GM12878 (cell line): Measurements from ENCODE around the gene TASOR2. TPM values are rescaled to one million over a fixed set of nuclear protein-coding genes. Genes with fewer than 3 reads are reported as not detected.

Experiments
- ATAC-seq: fragments of 200-7000 bp; cut with Tn5 transposase; 3 replicates; pipeline ENCODE4 v1.9.1; 2020; ENCODE audit warnings: mild to moderate bottlenecking, moderate library complexity
- BruUV-seq: library from RNA; stranded (reverse); fragments of 400-500 nt; replicated peaks from 2 replicates; lab custom pipeline; 2021; lab: Mats Ljungman, UMichigan
- CTCF ChIA-PET: fragments of 300-600 bp; sonication (Branson Sonifier 250); formaldehyde crosslinking; extraction: SDS; loops from one replicate; lab custom pipeline; 2021; ENCODE audit warnings: inconsistent platforms; lab: Yijun Ruan, JAX
- POLR2A ChIA-PET: fragments of 350-600 bp; formaldehyde crosslinking; extraction: SDS; loops from one replicate; lab custom pipeline; 2021; ENCODE audit warnings: inconsistent platforms; lab: Charles Lee
- RAD21 ChIA-PET: fragments of 300-600 bp; sonication (Branson Sonifier 250); formaldehyde crosslinking; loops from one replicate; lab custom pipeline; 2023; ENCODE audit warnings: antibody characterized with exemption; ENCODE audit not compliant: unreplicated experiment; lab: Charles Lee
- SMC1A ChIA-PET: fragments of 300-600 bp; sonication (Branson Sonifier 250); formaldehyde crosslinking; loops from one replicate; lab custom pipeline; 2023; ENCODE audit not compliant: unreplicated experiment, uncharacterized antibody; lab: Charles Lee
- DNase-seq: peaks from one replicate; pipeline ENCODE4 v3.0.0-alpha.2; 2011; ENCODE audit warnings: low read depth, low spot score
- FAIRE-seq: peaks from 3 replicates; lab custom pipeline; 2011; peaks lifted over from hg19 to GRCh38; lab: Jason Lieb, UNC
- H2AFZ ChIP-seq: 2 replicates; pipeline ENCODE4 v1.6.0; 2011; ENCODE audit warnings: low read depth, low read length, control low read depth; ENCODE audit not compliant: control insufficient read depth
- H3K27ac ChIP-seq: 2 replicates; pipeline ENCODE4 v1.5.1; 2011; ENCODE audit warnings: control low read depth; ENCODE audit not compliant: control insufficient read depth, insufficient read depth
- H3K27me3 ChIP-seq, 2 experiments: replicated peaks in 1 of 2; 2 replicates each; pipeline versions ENCODE4 v1.6.0 to v1.6.1; 2011; ENCODE audit warnings: low read length in 1 of 2; ENCODE audit not compliant: control insufficient read depth in 2 of 2, insufficient read depth in 2 of 2
- H3K36me3 ChIP-seq, 2 experiments: 2 replicates each; pipeline ENCODE4 v1.5.1; 2011; ENCODE audit warnings: low read length in 1 of 2; ENCODE audit not compliant: control insufficient read depth in 2 of 2, insufficient read depth in 2 of 2
- H3K4me1 ChIP-seq: 2 replicates; pipeline ENCODE4 v1.6.1; 2011; ENCODE audit warnings: mild to moderate bottlenecking, low read length, moderate library complexity, mixed read lengths; ENCODE audit not compliant: control insufficient read depth, insufficient read depth
- H3K4me2 ChIP-seq: 2 replicates; pipeline ENCODE4 v1.6.0; 2011; ENCODE audit warnings: control low read depth; ENCODE audit not compliant: control insufficient read depth, insufficient read depth
- H3K4me3 ChIP-seq: fragments of 200-600 bp; sonication (generic); 2 replicates; pipeline ENCODE4 v1.5.1; 2016
- H3K79me2 ChIP-seq: 2 replicates; pipeline ENCODE4 v1.6.0; 2011; ENCODE audit warnings: low read length; ENCODE audit not compliant: control insufficient read depth, insufficient read depth
- H3K9ac ChIP-seq: 2 replicates; pipeline ENCODE4 v1.8.0; 2011; ENCODE audit warnings: low read length, control low read depth, mixed read lengths; ENCODE audit not compliant: control insufficient read depth, insufficient read depth
- H3K9me3 ChIP-seq: replicated peaks from 3 replicates; pipeline ENCODE4 v1.5.1; 2011; ENCODE audit warnings: mild to moderate bottlenecking, low read length; ENCODE audit not compliant: control insufficient read depth, insufficient read depth
- H4K20me1 ChIP-seq: 2 replicates; pipeline ENCODE4 v1.6.0; 2011; ENCODE audit not compliant: control insufficient read depth, insufficient read depth
- ASH2L ChIP-seq: fragments of 300-600, 200-600 bp; sonication (generic); IDR thresholded peaks from 2 replicates; pipeline ENCODE4 v1.6.1; 2017; ENCODE audit warnings: low read depth, mild to moderate bottlenecking, borderline replicate concordance
- ATF2 ChIP-seq: IDR thresholded peaks from 2 replicates; pipeline ENCODE4 v1.6.1; 2012; ENCODE audit warnings: low read length, inconsistent platforms
- BCL3 ChIP-seq: IDR thresholded peaks from 2 replicates; pipeline ENCODE4 v1.6.1; 2011; ENCODE audit warnings: borderline replicate concordance, low read depth, mild to moderate bottlenecking, moderate library complexity, low read length; ENCODE audit not compliant: insufficient read depth, poor library complexity, severe bottlenecking
- EGR1 ChIP-seq, 2 experiments: IDR thresholded peaks; 1 replicate in 1 of 2; 2 replicates in 1 of 2; pipeline ENCODE4 v1.6.1; 2011 to 2012; ENCODE audit warnings: low read depth in 2 of 2, low read length in 2 of 2, borderline replicate concordance in 1 of 2, mild to moderate bottlenecking in 1 of 2, moderate library complexity in 1 of 2
- MEF2B ChIP-seq: fragments of 450-650 bp; IDR thresholded peaks from 2 replicates; pipeline ENCODE4 v1.6.1; 2018; ENCODE audit warnings: mild to moderate bottlenecking, moderate library complexity; ENCODE audit not compliant: partially characterized antibody, poor library complexity, severe bottlenecking
- MTA3 ChIP-seq: IDR thresholded peaks from 2 replicates; pipeline ENCODE4 v1.6.1; 2012; ENCODE audit warnings: low read length, inconsistent platforms, borderline replicate concordance
- NRF1 ChIP-seq: conservative IDR thresholded peaks from 2 replicates; pipeline ENCODE4 v1.6.1; 2011; ENCODE audit warnings: mild to moderate bottlenecking, low read depth, low read length, improper control_type of control experiment
- PBX3 ChIP-seq: IDR thresholded peaks from 2 replicates; pipeline ENCODE4 v1.6.1; 2011; ENCODE audit warnings: mild to moderate bottlenecking, low read depth, low read length, moderate library complexity; ENCODE audit not compliant: insufficient replicate concordance
- RFX5 ChIP-seq: IDR thresholded peaks from 2 replicates; pipeline ENCODE4 v1.6.1; 2011; ENCODE audit warnings: low read depth, low read length, improper control_type of control experiment
- SIX5 ChIP-seq: IDR thresholded peaks from 2 replicates; pipeline ENCODE4 v1.6.1; 2011; ENCODE audit warnings: mild to moderate bottlenecking, low read depth, low read length, moderate library complexity; ENCODE audit not compliant: severe bottlenecking
- TCF3 ChIP-seq: IDR thresholded peaks from 2 replicates; pipeline ENCODE4 v1.6.1; 2012; ENCODE audit warnings: low read depth, mild to moderate bottlenecking, low read length, borderline replicate concordance; ENCODE audit not compliant: insufficient read depth
- TCF7 ChIP-seq: IDR thresholded peaks from 2 replicates; pipeline ENCODE4 v1.6.1; 2014; ENCODE audit warnings: antibody characterized with exemption, borderline replicate concordance
- YY1 ChIP-seq: IDR thresholded peaks from 2 replicates; pipeline ENCODE4 v1.6.1; 2011; ENCODE audit warnings: low read depth, mild to moderate bottlenecking, low read length
- ZBTB40 ChIP-seq: fragments of 450-650 bp; IDR thresholded peaks from 2 replicates; pipeline ENCODE4 v1.6.1; 2016; ENCODE audit warnings: mild to moderate bottlenecking, moderate library complexity, borderline replicate concordance
- ZZZ3 ChIP-seq: IDR thresholded peaks from 2 replicates; pipeline ENCODE4 v1.6.1; 2011; ENCODE audit warnings: low read depth; ENCODE audit not compliant: control insufficient read depth, insufficient read length
- WGBS: methylation state at CpG from one replicate; pipeline ENCODE4 v1.1.6; 2016; ENCODE audit warnings: low lambda C conversion rate; ENCODE audit not compliant: insufficient replicate concordance, insufficient coverage; ENCODE audit errors: missing lambda C conversion rate; 5-methylcytosine and 5-hydroxymethylcytosine counted together
- in situ Hi-C: fragments of 300-500 bp; cut with MboI; formaldehyde crosslinking; loops from 9 replicates; pipeline ENCODE4 v1.14.3; 2018; ENCODE audit warnings: mixed read lengths
- intact Hi-C: fragments of 100-400 bp; cut with micrococcal nuclease; formaldehyde crosslinking; loops from one replicate; pipeline ENCODE4 v1.14.2; 2022; ENCODE audit not compliant: unreplicated experiment
- polyA plus RNA-seq, 11 experiments: library from polyadenylated mRNA; depleted of rRNA in 4 of 11; unstranded in 6 of 11; stranded (reverse) in 5 of 11; fragments of >200 nt; fragmentation: Nextera tagmentation in 4 of 11; fragmentation: Illumina TruSeq in 1 of 11; extraction: Ambion mirVana in 4 of 11; extraction: Trizol in 1 of 11; gene quantifications; 1 replicate in 1 of 11; 2 replicates in 10 of 11; pipeline versions ENCODE4 v1.2.1 to v1.2.3, GENCODE V29; 2011 to 2016; ENCODE audit warnings: inconsistent platforms in 2 of 11, missing spikeins in 2 of 11, low read depth in 1 of 11
- total RNA-seq, 4 experiments: library from RNA; depleted of rRNA in 3 of 4; stranded (reverse); fragments of >200 nt in 3 of 4; fragmentation: Illumina TruSeq in 1 of 4; extraction: Trizol in 1 of 4; gene quantifications; 2 replicates each; pipeline versions ENCODE4 v1.2.1 to v1.2.3, GENCODE V29; 2013 to 2021

Gene TASOR2
- total and polyA plus RNA-seq, 10 of the 15 experiments (the other 5 are each of a cell fraction or from before 2014, with no cell fraction given), result 8.2 to 54.7 (median 31.0) TPM

- in situ Hi-C loops (no loop called here), intact Hi-C loops (no loop called here)
- DNase-seq, result no peak
- BruUV-seq, result no TSS peak
- H3K9me3 ChIP-seq, result no peaks in the 10 kb centered on the region
- H3K4me1 ChIP-seq, result no peaks in the 10 kb centered on the region; the same call in 1 of the 2 replicates
- POLR2A ChIA-PET, result no interaction called here
- H3K27ac ChIP-seq, result no peak overlapping the region
- no peaks in the 10 kb centered on the region for H3K27me3 ChIP-seq
- FAIRE-seq, result no peak
- no peaks in the 10 kb centered on the region for H4K20me1 ChIP-seq
- SMC1A ChIA-PET, result no interaction called here
- WGBS, result 78% methylated on average over 12 of the region's 12 CpGs
- no peak overlapping the region for H3K9ac ChIP-seq
- CTCF ChIA-PET, result no interaction called here
- ATAC-seq, result no peak
- RAD21 ChIA-PET, result no interaction called here
- H2AFZ ChIP-seq, result no peak overlapping the region
- no peak overlapping the region for H3K4me3 ChIP-seq
- no peak for TF ChIP-seq TCF7
- no peak for TF ChIP-seq ASH2L
- TF ChIP-seq ZZZ3, result no peak
- no peak for TF ChIP-seq PBX3
- TF ChIP-seq BCL3, result no peak
- no peak for TF ChIP-seq NRF1
- no peak for TF ChIP-seq ATF2
- TF ChIP-seq TCF3, result no peak
- TF ChIP-seq YY1, result no peak
- TF ChIP-seq RFX5, result no peak
- no peak for TF ChIP-seq ZBTB40
- TF ChIP-seq SIX5, result no peak
- TF ChIP-seq MTA3, result no peak
- no peak for TF ChIP-seq EGR1 (IDR thresholded peaks at IDR 0.05; ENCODE audit: borderline replicate concordance in 1 of 2, low read depth in 2 of 2, low read length in 2 of 2)
- no peak for TF ChIP-seq MEF2B
- H3K79me2 ChIP-seq, result no peaks in the 10 kb centered on the region
- H3K4me2 ChIP-seq, result no peak overlapping the region
- H3K36me3 ChIP-seq, result no peaks in the 10 kb centered on the region
Observed at GRCh38 chr10:5640036-5640435, 44.6 kb upstream of the TASOR2 start.
